Measurements from ENCODE around the gene ERMARD.

Gene ERMARD

DNA sequence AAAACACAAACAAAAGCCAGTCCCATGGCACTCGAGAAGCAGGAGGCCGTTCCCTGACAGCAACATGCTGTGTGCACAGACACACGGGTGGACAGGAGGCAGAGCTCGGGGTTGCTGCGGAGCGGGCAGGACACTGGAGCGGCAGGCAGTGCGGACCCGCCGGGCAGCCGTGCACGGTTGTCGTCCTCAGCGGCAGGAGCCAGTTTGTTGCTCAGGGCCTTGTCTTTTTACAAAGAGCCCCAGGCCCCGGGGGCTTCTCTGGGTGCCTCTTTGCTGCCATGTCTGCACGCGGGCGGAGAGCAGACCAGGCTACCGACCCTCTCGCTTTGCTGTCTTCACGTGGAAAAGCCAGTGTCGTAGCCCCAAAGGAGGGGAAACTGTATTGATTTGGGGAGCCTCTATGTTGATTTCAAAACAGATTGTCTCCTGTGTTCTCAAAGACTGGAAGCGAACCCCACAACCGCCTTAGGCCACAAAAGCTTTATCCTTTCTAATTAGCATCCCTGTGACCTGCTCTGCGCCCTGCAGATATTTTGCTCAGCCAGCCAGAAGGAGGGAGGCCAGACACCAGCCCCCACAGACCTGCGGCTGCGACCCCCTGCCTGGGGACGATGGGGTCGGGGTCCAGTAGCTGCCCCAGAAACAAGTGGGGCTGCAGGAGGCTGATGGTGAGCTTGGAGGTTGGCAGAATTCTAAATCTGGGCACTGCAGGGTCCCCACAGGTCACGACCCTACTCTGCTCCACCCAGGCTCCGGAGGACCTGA, 50.2 kb downstream of the ERMARD start:
- DNase-seq (ENCODE audit: low read depth in 4 of 4, low spot score in 1 of 4), result no peak

DNA sequence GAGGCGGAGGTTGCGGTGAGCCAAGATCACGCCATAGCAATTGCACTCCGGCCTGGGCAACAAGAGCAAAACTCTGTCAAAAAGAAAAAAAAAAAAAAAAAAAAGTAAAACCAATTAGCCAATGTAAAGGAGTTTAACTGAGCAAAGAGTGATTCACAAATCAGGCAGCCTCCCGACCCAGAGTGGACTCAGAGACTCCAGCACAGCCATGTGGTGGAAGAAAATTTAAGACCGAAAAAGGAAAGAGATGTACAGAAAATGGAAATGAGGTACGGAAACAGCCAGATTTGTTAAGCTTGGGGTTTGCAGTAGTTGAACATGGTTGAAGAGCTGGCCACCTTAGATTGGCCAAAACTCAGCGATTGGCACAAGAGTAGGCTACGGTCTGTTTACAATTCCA, 51.4 kb downstream of the ERMARD start:
- no peak for DNase-seq (ENCODE audit: low read depth in 4 of 4, low spot score in 1 of 4)

DNA sequence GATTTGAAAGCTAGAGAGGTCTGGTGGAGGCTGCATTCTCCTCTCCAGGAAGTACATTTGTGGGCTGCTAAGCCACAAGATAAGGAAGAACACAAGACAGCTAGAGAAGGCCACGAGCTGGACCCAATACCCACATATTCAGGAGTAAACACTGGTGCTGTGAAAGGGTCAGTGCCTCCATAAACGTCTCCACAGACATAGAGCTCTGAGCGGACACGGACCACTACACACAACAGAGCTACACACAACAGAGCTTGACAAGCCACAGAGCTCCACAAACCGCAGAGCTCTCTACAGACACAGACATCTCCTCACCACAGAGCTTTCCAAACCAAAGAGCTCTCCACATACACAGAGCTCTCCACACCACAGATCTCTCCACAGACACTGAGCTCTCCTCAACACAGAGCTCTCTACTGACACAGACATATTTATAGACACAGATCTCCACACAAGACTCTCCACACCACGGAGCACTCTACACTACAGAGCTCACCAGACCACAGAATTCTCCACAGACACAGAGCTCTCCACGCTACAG, 51.9 kb downstream of the ERMARD start:
- no peak for DNase-seq (ENCODE audit: low read depth in 4 of 4, low spot score in 1 of 4)

DNA sequence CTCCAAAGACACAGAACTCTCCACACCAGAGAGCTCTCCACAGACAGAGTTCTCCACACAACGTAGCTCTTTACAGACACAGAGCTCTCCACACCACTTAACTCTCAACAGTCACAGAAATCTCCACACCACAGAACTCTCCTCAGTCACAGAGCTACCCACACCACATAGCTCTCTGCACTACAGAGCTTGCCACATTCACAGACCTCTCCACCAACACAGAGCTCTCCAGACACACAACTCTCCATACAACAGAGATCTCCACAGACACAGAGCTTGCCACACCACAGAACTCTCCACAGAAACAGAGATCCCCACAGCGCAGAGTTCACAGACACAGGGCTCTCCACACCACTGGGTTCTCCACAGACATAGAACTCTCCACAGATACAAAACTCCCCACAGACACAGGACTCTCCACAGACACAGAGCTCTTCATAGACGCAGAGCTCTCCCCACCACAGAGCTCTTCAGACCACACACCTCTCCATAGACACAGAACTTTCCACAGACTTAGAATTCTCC, 52.5 kb downstream of the ERMARD start:
- no peak for DNase-seq (ENCODE audit: low read depth in 4 of 4, low spot score in 1 of 4)

DNA sequence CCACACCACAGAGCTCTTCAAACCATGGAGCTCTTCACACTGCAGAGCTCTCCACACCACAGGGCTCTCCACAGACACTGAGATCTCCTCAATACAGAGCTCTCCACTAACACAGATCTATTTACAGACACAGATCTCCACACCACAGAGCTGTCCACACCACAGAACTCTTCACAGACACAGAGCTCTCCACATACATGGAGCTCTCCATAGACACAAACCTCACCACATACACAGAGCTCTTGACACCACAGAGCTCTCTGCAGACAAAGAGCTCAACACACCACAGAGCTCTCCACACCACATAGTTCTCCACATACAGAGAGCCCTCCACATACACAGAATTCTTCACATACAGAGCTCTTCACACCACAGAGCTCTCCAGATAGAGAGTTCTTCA, 53.0 kb downstream of the ERMARD start:
- no peak for DNase-seq (ENCODE audit: low read depth in 4 of 4, low spot score in 1 of 4)

DNA sequence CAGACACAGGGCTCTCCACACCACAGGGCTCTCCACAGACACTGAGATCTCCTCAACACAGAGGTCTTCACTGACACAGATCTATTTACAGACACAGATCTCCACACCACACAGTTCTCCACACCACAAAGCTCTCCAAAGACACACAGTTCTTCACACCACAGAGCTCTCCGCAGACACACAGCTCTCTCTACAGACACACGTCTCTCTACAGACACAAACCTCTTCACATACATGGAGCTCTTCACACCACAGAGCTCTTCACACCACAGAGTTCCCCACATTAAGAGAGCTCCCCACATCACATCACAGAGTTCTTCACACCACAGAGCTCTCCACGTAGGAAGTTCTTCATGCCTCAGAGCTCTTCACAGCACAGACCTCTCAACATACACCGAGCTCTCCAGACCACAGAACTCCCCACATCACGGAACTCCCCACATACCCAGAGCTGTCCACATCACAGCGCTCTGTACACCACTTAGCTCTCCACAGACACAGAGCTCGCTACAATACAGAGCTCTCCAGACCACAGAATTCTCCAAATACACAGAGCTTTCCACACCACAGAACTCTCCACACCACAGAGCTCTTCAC, 53.9 kb downstream of the ERMARD start:
- DNase-seq (ENCODE audit: low read depth in 4 of 4, low spot score in 1 of 4), result no peak

DNA sequence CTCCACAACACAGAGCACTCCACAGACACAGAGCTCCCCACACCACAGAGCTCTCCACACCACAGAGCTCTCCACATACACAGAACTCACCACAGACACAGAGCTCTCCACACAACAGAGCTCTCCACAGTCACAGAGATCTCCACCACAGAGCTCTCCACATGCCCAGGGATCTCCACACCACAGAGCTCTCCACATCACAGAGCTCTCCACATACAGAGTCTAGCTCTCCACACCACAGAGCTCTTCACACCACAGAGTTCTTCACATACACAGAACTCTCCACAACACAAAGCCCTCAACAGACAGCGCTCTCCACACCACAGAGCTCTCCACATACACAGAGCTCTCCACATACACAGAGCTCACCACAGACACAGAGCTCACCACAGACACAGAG, 55.3 kb downstream of the ERMARD start:
- DNase-seq (ENCODE audit: low read depth in 4 of 4, low spot score in 1 of 4), result no peak

DNA sequence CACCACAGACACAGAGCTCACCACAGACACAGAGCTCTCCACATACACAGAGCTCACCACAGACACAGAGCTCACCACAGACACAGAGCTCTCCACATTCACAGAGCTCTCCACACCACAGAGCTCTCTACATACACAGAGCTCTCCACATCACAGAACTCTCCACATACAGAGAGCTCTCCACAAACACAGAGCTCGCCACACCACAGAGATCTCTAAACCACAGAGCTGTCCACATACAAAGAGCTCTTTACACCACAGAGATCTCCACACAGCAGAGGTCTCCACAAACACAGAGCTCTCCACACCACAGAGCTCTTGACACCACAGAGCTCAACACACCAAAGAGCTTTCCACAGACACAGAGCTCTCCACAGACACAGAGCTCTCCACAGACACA, 55.8 kb downstream of the ERMARD start:
- DNase-seq (ENCODE audit: low read depth in 4 of 4, low spot score in 1 of 4), result no peak

DNA sequence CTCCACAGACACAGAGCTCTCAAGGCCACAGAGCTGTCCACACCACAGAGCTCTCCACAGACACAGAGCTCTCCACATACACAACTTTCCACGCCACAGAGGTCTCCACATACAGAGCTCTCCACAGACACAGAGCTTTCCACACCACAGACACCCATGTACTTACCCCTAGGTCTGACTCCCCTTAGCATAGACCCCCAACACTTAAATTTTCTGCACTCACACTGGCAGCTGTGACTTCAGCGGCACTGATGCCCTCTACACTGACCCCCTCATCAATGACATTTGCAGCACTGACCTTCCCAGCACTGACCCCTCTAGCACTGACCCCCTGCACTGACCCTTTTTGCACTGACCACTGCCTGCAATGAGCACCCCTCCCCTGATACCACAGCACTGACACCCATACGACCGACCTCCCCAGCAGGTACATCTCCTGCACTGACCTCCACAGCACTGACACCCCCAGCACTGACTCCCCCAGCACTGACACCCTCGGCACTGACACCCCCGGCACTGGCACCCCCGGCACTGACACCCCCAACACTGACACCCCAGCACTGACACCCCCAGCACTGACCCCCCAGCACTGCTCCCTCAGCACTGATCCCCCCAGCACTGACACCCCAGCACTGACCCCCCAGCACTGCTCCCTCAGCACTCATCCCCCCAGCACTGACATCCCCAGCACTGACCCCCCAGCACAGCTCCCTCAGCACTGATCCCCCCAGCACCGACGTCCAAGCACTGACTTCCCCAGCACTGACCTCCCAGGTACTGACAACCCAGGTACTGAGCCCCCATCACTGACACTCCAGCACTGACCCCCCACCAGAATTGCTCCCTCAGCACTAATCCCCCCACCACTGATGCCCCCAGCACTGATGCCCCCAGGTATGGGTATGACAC, 56.5 kb downstream of the ERMARD start:
- no peak for DNase-seq (ENCODE audit: low read depth in 4 of 4, low spot score in 1 of 4)

DNA sequence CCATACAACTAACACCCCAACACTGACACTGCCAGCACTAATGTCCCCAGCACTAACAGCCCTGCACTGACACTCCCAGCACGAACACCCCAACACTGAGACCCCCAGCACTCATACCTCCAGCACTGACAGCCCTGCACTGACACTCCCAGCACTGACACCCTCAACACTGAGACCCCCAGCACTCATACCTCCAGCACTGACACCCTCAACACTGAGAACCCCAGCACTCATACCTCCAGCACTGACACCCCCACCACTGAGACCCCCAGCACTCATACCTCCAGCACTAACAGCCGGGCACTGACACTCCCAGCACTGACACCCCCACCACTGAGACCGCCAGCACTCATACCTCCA, 57.2 kb downstream of the ERMARD start:
- no peak for DNase-seq (ENCODE audit: low read depth in 4 of 4, low spot score in 1 of 4)

DNA sequence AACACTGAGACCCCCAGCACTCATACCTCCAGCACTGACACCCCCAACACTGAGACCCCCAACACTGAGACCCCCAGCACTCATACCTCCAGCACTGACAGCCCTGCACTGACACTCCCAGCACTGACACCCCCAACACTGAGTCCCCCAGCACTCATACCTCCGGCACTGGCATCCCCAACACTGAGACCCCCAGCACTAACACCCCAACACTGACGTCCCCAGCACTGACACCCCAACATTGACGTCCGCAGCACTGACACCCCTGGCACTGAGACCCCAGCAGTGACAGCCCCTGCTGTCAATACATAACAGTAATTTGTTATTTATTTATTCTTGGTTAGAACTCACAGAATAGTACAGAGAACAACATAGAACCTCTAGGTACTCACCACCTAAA, 58.0 kb downstream of the ERMARD start:
- no peak for DNase-seq (ENCODE audit: low read depth in 4 of 4, low spot score in 1 of 4)

DNA sequence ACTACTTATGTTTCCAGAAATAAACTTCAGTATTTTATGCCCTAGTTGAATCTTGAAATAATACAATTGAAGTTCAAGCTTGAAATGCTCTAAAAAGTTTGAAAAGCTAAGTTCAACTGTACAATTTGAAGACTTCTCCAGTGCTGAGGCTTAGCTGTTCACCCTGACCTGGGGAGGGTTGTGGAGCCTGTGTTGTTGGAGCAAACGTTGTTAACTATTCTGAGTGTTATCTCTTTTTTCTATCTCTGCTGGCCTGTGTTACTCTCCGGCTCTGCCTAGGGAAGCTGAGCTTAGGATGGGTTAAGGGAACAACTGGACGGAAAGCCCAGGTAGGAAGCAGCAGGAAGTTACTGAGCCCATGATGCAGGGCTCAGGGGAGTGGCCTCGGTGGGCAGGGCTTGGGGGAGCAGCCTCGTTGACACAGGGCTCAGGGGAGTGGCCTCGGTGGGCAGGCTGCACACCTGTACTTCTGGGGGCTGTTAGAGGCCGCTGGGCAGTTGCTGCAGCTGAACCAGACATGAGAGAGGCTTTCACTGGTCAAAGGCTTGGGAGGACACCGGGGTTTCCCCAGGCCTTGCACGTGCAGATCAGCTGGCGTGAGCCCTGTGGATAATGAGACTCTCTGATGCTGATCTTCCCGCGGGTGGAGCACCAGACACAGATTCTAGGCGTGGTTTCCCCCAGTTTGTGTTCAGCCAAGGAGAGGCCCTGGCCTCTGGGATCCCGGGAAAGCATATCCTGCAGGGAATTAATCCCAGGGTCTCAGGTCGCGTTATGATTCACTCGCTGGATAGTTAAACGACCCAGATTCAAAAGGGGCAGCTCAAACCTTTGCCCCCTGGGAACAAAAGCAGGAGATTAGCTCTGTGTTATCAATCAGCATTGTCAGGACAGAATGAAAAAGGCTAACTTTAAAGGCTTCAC, 58.9 kb downstream of the ERMARD start:
- DNase-seq (ENCODE audit: low read depth in 4 of 4, low spot score in 1 of 4), result no peak

DNA sequence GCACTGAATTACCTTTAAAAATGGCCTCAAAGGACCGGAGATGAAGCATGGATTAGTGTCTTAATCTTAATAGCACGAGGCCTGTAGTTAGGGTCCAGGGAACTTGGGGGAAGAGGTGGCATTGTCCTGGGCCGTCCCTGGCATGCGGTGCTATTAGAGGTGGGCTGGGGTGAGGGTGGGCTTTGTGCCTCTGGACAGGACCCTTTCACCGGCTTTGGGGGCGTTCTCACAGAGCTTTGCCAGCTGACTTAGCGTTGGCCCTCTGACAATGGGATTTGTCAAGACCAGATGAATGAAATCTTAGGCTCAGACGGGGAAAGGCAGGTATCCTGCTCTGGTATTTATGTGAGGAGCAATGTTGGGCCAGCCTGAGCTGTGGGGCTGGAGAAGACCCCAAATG, 59.6 kb downstream of the ERMARD start:
- no peak for DNase-seq (ENCODE audit: low read depth in 4 of 4, low spot score in 1 of 4)

DNA sequence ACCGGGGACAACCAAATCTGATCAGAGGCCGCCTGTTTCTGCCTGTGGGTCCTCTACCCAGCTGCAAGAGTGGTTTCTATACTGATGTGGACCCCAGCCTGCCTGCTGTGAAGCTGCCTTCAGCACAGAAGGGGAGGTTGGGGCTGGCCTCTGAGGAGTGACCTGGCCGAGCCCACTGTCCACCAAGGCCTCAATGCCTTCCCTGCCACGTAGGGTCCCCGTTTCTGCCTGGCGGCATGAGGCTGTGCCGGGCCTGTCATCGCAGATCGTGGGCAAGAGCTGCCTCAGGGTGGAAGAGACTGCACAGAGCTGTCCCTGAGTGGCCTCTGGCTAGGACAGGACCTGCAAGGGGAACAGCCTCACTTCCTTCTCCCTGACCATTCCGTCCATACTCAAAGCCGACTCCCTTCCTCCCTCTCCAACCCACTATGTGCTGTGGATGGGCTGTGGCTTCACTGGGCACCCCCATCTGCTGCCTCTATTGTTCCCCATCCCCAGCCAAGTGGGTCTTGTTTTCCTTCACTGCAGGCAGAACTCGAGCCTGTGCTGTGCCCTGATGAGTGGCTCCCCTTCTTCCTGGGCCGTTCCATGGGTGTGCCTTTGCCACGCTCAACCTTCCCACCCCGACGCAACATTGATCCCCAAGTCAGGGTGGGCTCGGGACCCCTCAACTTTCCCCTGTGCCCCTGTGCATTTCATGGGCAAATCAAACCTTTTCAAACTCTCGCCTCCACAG, 60.3 kb downstream of the ERMARD start:
- DNase-seq (ENCODE audit: low read depth in 4 of 4, low spot score in 1 of 4), result no peak

DNA sequence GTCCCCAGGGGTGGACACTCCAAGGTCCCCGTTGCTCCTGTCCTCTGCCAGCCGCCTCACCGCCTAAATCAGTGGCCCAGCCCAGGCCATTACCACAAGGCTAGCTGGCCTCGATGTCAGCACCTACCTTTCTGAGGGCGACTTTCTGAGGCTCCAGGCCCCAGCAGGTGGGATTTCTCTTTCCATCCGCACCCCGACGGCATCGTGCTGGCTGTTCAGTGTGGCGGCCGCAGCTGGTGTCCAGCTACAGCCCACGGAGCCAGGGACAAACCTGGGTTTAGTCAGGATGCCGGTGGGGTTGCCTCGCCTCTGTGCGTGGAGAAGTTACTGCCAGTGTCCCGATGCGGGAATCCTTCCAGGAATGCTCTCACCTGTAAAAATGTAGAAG, 60.8 kb downstream of the ERMARD start:
- DNase-seq (ENCODE audit: low read depth in 4 of 4, low spot score in 1 of 4), result no peak

DNA sequence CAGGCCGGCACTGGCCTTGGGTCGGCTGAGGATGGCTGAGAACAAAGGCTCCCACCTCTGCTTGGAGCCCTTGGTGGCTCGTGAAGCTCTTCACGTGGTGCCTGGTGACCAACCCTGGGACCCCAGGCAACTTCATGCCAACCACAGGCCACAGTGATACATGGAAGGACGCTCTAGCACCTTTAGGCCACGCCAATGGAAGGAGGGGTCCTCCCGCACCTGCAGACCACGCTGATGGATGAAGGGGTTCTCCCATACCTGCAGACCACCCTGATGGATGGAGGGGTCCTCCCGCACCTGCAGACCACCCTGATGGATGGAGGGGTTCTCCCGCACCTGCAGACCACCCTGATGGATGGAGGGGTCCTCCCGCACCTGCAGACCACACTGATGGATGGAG, 62.5 kb downstream of the ERMARD start:
- no peak for DNase-seq (ENCODE audit: low read depth in 4 of 4, low spot score in 1 of 4)

DNA sequence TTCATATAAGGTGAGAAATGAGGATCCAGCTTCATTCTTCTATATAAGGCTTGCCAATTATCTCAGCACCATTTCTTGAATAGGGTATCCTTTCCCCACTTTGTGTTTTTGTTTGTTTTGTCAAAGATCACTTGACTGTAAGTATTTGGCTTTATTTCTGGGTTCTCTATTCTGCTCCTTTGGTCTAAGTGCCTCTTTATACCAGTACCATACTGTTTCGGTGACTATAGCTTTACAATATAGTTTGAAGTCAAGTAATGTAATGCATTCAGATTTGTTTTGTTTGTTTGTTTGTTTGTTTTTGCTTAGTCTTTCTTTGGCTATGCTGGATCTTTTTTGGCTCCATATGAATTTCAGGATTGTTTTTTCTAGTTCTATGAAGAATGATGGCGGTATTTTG, 64.6 kb downstream of the ERMARD start:
- DNase-seq (ENCODE audit: low read depth in 4 of 4, low spot score in 1 of 4), result no peak

DNA sequence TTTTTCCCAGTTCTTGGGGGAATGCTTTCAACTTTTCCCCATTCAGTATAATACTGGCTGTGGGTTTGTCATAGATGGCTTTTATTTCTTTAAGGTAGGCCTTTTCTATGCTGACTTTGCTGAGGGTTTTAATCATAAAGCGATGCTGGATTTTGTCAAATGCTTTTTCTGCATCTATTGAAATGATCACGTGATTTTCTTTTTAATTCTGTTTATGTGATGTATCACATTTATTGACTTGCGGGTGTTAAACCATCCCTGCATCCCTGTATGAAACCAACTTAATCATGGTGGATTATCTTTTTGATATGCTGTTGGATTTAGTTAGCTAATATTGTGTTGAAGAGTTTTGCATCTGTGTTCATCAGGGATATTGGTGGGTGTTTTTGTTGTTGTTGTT, 65.6 kb downstream of the ERMARD start:
- DNase-seq (ENCODE audit: low read depth in 4 of 4, low spot score in 1 of 4), result no peak

DNA sequence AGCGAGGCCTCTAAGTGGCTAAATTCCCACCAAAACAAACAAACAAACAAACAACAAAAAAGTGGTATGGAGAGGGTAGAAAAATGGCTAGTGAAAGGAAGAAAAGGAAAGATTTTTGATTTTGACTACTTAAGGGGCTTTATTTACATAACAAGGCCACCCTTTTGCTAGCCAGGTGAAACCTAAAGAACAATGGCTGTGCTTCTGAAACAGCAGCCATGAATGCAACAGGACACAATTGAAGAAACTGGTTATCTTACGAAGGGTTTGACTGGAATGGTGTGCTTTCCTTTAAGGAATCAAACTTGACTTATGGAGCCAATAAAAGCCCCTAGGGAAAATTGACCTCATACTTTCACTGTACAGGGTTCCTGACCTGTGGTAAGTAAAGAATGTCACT, 68.9 kb downstream of the ERMARD start:
- no peak for DNase-seq (ENCODE audit: low read depth in 4 of 4, low spot score in 1 of 4)

DNA sequence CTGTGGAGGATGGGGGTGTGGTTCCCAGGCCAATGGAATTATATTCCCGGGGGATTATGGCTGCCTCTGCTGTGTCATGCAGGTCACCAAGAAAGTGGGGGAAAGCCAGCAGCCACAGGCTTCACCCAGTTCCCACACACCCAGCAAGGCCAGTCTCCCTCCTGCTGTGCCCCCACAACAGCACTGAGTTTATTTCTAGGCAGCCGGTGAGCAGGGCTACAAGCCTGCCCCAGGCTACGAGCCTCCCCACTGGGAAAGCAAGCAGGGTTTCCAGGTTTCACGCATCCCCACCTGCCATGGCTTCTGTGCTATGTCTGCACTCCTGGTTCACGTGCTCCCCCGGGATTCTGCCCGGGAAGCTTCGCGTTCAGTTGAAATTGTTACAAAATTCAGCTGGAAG, 72.6 kb downstream of the ERMARD start:
- no peak for DNase-seq (ENCODE audit: low read depth in 4 of 4, low spot score in 1 of 4)
